ENCODE measurements around the gene GPC5.
"Not testable (repeated sequence)": the region's sequence is repeated elsewhere in the genome, so short reads cannot be mapped to it uniquely, and the experiment has no call there.

The GPC5 gene

GRCh38 chr13:92752705-92753104 is 1354.3 kb downstream of the GPC5 start:
- not testable (repeated sequence) for DNase-seq (ENCODE audit: low spot score)

GRCh38 chr13:92761710-92762109 is 1363.3 kb downstream of the GPC5 start:
- DNase-seq (ENCODE audit: low spot score) = no peak

- no peak for DNase-seq (ENCODE audit: low spot score)
Observed at GRCh38 chr13:92767468-92767867, 1369.0 kb downstream of the GPC5 start.

GRCh38 chr13:92768602-92769001 is 1370.2 kb downstream of the GPC5 start:
- no peak for DNase-seq (ENCODE audit: low spot score)

GRCh38 chr13:92769046-92769445 is 1370.6 kb downstream of the GPC5 start:
- no peak for DNase-seq (ENCODE audit: low spot score)

- DNase-seq (ENCODE audit: low spot score) = no peak
Observed at GRCh38 chr13:92775658-92776057, 1377.2 kb downstream of the GPC5 start.

GRCh38 chr13:92781965-92782690 is 1383.7 kb downstream of the GPC5 start:
- no peak for DNase-seq (ENCODE audit: low spot score)

- DNase-seq (ENCODE audit: low spot score) = no peak
Observed at GRCh38 chr13:92802776-92803175, 1404.4 kb downstream of the GPC5 start.

- DNase-seq (ENCODE audit: low spot score) = no peak
Observed at GRCh38 chr13:92804346-92804745, 1405.9 kb downstream of the GPC5 start.

GRCh38 chr13:92804926-92805325 is 1406.5 kb downstream of the GPC5 start:
- no peak for DNase-seq (ENCODE audit: low spot score)

GRCh38 chr13:92805766-92806165 is 1407.3 kb downstream of the GPC5 start:
- DNase-seq (ENCODE audit: low spot score) = no peak

- peak; percentile 3 for DNase-seq (ENCODE audit: low spot score)
Observed at GRCh38 chr13:92806215-92806614, 1407.8 kb downstream of the GPC5 start.

- DNase-seq (ENCODE audit: low spot score) = no peak
Observed at GRCh38 chr13:92807353-92807752, 1408.9 kb downstream of the GPC5 start.

- DNase-seq (ENCODE audit: low spot score) = no peak
Observed at GRCh38 chr13:92807966-92808365, 1409.5 kb downstream of the GPC5 start.

GRCh38 chr13:92821324-92821723 is 1422.9 kb downstream of the GPC5 start:
- DNase-seq (ENCODE audit: low spot score) = no peak

GRCh38 chr13:92823059-92823458 is 1424.6 kb downstream of the GPC5 start:
- no peak for DNase-seq (ENCODE audit: low spot score)

GRCh38 chr13:92825938-92826596 is 1427.6 kb downstream of the GPC5 start:
- DNase-seq (ENCODE audit: low spot score) = no peak

- DNase-seq (ENCODE audit: low spot score) = no peak
Observed at GRCh38 chr13:92827503-92827902, 1429.1 kb downstream of the GPC5 start.

- no peak for DNase-seq (ENCODE audit: low spot score)
Observed at GRCh38 chr13:92829930-92830329, 1431.5 kb downstream of the GPC5 start.

- DNase-seq (ENCODE audit: low spot score) = no peak
Observed at GRCh38 chr13:92830821-92831220, 1432.4 kb downstream of the GPC5 start.

- no peak for DNase-seq (ENCODE audit: low spot score)
Observed at GRCh38 chr13:92833071-92833470, 1434.7 kb downstream of the GPC5 start.

- no peak for DNase-seq (ENCODE audit: low spot score)
Observed at GRCh38 chr13:92836171-92836570, 1437.8 kb downstream of the GPC5 start.

- no peak for DNase-seq (ENCODE audit: low spot score)
Observed at GRCh38 chr13:92838786-92839185, 1440.4 kb downstream of the GPC5 start.

- no peak for DNase-seq (ENCODE audit: low spot score)
Observed at GRCh38 chr13:92842145-92842544, 1443.7 kb downstream of the GPC5 start.

Data from LoVo (cell line).